IPS-11a (cell line): ENCODE data around the gene SNRPD1.
"Not testable (repeated sequence)": the region's sequence is repeated elsewhere in the genome, so short reads cannot be mapped to it uniquely, and the experiment has no call there.

Source experiments
- H3K4me3 ChIP-seq: one replicate; pipeline ENCODE4 v1.5.1; 2013; ENCODE audit warnings: low read depth, low read length, control low read depth

The SNRPD1 gene

DNA sequence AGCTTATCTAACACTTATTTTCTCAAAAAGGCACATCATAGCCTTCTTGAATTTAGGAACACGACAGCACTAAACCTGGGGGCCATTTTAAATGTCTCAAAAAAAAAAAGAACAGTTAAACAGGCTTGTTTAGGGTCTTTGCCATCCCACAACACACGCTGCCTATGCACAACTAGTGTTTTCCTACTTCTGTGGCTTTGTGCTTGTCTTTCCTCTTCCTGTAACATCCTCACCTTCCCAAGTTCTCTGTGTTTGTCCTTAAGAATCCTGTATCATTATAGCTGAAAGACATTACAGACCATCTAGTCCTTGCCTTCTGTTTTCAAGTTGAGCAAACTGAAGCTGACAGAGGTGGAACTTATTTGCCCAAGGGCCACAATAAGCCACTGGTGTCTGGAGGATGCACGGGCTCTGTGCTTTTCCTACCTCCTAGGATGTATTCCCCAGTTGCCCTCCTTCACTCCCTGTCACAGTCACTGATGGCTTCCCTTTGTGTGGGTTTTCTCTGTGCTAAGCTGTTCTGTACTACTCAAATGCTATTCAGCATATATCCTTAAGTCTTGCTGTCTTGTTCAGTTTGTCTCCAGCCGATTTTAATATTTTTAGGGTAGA lies 22.6 kb downstream of the SNRPD1 start:
- no peak overlapping the region for H3K4me3 ChIP-seq

DNA sequence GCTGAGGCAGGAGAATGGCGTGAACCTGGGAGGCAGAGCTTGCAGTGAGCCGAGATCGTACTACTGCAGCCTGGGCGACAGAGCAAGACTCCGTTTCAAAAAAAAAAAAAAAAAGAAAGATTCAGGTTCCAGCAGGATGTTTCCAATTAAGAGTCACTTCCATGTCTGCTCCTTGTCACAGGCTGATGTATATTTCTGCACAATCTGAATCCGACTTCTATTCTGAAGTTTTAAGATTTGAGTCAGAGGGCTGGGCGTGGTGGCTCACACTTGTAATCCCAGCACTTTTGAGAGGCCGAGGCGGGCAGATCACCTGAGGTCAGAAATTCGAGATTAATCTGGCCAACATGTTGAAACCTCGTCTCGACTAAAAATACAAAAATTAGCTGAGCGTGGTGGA lies 24.7 kb downstream of the SNRPD1 start:
- no peak overlapping the region for H3K4me3 ChIP-seq

DNA sequence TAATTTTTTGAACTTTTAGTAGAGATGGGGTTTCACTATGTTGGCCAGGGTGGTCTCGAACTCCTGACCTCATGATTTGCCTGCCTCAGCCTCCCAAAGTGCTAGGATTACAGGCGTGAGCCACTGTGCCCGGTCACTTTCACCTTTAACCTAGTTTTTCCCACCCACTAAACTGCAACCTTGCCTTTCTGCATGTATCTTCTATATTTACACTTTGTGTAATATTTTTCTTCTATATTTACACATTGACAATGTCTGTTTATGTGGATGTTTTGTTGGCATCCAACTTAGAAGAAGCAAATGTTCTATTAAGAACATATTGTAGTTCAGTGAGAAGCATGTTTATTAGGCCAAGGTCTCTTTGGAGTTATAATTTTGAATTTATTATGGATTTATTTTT lies 26.7 kb downstream of the SNRPD1 start:
- H3K4me3 ChIP-seq, result no peak overlapping the region

DNA sequence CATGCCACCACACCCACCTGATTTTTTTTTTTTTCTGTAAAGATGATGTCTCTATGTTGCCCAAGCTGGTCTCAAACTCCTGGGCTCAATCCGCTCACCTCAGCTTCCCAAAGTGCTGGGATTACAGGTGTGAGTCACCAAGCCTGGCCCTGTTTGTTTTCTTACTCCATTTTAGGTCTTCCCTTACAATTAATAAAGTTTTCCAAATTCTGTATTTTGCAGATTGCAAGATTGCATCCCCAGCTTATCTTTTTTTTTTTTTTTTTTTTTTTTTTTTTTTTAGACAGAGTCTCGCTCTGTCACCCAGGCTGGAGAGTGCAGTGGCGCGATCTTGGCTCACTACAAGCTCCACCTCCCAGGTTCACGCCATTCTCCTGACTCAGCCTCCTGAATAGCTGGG lies 28.3 kb downstream of the SNRPD1 start:
- H3K4me3 ChIP-seq, result not testable (repeated sequence)

DNA sequence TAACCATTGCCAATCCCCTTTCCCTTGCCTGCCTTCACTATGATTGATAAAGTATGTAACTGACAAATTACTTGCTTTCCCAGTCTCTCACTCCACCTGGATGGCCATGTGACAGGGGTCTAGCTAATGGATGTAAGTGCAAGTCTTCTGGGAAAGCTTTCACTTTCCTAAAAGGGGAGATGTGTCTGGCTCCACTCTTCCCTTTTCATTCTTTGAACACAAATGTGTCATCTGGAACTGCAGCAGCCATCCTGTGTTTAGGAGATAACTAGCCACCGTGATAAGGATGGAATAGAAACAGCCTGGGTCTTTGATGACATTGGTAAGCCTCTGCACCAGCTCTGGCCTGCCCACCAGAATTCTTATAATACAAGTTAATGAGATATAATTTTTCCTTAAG lies 38.2 kb downstream of the SNRPD1 start:
- H3K4me3 ChIP-seq, result no peak overlapping the region

DNA sequence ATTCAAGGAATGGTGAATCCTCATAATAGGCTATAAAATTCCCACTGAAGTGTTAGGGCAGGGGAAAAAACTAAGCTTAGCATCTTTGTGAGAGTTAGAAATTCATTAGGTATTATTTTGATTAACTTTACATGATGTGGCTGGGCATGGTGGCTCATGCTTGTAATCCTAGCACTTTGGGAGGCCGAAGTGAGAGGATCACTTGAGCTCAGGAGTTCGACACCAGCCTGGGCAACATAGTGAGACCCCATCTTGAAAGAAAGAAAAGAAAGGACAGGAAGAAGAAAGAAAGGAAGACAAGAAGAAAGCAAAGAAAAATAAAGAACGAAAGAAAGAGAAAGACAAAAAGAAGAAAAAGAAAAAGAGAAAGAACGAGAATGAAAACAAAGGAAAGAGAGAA lies 40.0 kb downstream of the SNRPD1 start:
- H3K4me3 ChIP-seq, result no peak overlapping the region

DNA sequence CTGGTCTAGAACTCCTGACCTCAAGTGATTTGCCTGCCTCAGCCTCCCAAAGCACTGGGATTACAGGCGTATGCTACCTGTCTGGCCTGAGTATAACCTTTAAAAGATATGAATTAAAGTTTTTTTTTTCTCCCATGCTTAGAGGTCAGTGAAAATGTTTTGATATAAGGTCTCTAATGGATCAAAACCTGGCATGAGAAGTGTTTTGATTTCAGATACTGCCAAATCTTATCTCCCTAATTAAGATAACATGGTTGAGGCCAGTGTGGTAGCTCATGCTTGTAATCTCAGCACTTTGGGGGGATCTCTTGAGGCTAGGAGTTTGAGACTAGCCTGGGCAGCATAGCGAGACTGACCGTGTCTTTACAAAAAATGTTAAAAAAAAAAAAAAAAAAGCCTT lies 41.2 kb downstream of the SNRPD1 start:
- H3K4me3 ChIP-seq, result no peak overlapping the region

DNA sequence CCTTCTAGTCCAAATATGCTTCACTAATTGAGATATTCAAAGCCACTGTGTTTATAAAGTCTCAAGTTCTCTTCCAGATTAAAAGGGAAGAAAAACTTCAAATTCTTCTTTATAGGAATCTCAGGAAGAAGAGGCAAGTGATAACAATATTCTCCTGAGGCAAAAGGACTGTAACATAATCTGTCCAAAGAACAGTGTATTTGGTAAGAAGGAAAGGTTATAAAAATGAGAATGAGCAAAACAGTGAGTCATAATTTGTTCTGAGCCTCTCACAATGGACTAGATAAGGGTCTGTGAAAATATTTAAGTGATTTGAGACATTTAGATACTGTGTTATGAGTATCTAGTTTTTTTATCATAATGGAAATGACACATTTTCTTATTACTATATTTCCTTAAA lies 44.3 kb downstream of the SNRPD1 start:
- H3K4me3 ChIP-seq, result no peak overlapping the region

DNA sequence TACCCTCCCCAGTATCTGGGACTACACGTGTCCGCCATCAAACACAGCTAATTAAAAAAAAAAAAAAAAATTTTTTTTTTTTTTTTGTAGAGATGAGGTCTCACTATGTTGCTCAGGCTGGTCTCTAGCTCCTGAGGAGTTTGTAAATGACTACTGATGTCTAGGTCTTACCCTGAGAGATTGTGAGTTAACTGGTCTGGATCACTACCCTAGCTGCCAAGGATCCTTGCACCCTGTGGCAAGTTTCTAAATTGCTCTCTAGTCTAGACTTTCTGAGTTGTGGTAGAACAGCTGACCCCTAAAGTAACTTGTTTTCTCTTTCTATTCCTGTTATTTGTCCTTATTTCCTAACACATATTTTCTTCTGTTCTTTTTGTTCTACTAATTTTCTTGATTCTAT lies 48.0 kb downstream of the SNRPD1 start:
- no peak overlapping the region for H3K4me3 ChIP-seq

DNA sequence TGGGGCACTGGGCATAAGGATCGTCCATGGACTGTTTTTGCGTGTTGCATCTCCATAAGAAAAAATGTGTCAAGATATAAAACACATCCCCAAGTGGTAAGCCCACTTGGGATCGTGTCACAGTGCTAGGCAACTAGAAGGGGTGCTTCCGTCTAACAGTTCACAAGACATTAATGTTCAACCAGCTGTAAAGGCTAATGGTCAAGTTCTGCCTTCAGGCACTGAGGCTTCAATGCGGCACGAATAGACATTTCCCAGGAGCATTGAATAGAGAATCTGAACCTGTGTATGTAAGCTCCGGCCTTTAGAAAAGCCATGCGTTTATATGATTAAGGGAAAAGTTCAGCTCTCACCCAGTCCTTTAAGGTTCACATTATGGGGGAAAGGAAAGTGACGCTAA lies 50.5 kb downstream of the SNRPD1 start:
- no peak overlapping the region for H3K4me3 ChIP-seq

DNA sequence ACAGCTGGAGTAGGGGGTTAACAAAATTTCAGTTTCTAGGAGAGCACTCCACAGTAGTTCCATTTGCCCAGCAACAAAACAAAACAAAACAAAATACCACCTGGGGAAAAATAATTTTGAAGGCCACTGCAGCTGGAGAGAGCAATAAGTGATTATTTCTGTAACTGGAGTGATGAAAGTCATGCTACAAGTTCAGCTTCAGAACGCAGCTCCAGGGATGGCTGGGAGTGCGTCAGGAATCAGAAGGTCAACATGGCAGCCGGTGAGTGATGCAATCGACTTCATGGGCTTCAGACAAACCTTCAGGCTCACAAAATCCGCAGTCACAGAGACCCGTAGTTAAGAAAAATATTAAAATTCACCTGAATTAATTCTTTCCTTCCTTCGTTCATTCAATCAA lies 51.5 kb downstream of the SNRPD1 start:
- H3K4me3 ChIP-seq, result no peak overlapping the region

DNA sequence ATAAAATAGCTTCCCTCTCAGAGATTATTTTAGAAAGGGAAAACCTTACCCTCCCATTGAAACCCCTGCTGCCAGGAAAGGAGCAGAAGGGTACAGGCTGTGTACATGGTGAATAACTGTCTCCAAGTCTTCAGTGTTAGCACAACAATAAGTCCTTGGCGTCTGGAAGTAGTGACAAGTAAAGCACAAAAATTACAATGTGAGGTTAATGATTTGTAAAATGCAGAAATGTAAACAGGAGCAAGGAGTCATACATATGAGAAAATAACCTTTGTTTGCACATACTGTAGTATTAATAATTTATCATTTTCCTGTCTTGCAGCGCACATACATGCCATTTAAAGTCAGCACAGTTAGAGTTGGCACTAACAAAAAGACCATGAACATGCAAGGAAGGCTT lies 52.0 kb downstream of the SNRPD1 start:
- H3K4me3 ChIP-seq, result no peak overlapping the region

DNA sequence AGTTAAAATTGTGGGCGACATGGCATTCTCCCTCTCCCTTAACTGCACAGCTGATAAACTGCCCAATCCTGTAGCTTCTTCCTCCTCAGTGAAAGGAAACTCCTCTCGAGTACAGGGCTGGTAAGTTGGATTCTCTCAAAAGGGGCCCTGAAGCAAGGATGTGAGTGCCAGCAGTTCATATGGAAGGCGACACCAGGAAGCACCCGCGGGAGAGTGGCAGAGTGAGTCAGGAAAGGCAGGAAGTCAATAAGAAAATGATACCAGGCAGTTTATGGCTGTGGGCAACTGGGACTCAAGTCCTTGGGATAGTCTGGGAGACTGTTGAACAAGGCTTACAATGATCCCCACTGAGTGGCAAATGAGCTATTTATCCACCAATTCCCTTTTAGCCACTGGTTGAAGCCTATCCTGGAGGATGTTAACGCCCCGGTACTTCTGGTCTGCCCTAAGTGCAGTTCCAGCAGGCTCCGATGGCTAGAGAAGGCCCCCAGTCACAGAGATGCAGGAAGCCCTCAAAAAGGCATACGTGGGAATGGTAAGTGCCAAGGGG lies 57.7 kb downstream of the SNRPD1 start:
- H3K4me3 ChIP-seq, result no peak overlapping the region

DNA sequence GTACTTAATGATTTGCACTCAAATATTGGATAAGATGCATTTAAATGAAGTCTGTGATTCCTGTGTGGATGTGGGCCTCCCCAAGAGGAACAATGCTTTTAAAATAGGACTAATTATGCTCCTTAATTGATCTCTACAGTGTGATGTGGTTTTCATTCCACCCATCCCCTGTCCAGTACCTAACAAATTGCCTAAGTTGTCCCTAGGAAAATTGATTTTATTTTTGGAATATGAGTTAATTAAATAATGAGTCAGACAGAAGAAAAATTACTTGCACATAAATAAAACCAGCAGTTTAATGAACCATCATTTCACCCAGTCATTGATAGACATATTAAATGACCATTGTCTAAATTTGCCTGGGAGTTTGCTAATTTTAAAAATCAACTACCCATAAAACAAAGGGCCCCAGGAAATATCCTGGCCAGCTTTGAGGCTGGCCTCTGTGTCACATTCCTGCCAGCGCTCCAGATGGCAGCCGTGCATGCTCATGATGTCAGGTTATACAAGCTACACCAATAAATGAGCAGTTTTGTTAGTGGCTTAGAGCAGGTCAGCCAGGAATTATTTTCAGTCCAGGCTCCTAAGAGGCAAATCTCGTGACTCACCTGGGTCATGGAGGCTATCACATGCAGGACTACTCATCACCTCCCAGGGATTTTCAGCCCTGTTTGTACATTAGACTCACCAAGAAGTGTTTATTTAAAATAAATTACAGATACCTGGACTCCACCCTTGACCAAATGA lies 60.6 kb downstream of the SNRPD1 start:
- no peak overlapping the region for H3K4me3 ChIP-seq

DNA sequence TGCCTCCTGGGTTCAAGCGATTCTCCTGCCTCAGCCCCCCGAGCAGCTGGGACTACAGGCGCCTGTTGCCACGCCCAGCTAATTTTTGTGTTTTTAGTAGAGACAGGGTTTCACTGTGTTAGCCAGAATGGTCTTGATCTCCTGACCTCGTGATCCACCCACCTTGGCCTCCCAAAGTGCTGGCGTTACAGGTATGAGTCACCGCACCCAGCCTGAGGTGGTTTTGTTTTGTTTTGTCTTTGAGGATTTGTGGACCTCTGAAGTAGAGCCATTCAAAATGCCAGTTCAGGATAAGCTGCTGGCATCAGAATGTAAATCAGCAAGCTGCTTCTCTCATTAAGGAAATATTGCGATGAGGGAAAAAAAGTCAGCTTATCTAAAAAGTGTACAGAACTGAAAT lies 63.2 kb downstream of the SNRPD1 start:
- H3K4me3 ChIP-seq, result not testable (repeated sequence)

DNA sequence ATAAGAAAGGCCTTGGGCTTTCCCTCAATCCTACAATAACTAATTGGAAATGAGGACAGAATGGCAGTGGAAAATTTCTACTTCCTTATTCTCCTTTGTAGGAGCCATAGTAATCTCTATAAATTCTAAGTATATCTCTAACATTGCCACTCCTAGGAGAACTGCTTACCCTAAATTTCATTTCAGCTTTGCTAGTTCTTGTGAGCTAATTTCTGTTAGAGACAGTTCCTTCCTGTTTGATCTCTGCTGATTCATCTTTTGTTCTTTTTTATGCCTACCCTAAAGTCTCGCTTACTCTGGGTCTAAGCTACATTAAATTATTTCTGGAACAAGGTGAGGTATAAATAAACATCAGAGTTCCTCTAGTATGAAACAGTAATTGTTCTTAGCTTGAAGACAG lies 66.7 kb downstream of the SNRPD1 start:
- no peak overlapping the region for H3K4me3 ChIP-seq

DNA sequence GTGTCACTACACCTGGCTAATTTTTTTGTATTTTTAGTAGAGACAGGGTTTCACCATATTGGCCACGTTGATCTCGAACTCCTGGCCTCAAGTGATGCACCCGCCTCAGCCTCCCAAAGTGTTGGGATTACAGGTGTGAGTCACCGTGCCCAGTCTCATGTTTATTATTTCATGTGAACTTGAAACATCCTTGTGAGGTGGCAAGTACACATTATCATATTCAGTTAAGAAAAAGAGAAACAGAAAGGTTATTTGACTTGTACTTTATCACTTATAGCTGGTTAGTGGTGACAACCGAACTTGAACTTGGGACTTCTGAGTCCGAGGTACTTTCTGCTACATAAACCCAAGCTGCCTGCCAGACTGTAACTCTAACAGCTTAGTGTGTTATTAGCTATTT lies 68.0 kb downstream of the SNRPD1 start:
- no peak overlapping the region for H3K4me3 ChIP-seq

DNA sequence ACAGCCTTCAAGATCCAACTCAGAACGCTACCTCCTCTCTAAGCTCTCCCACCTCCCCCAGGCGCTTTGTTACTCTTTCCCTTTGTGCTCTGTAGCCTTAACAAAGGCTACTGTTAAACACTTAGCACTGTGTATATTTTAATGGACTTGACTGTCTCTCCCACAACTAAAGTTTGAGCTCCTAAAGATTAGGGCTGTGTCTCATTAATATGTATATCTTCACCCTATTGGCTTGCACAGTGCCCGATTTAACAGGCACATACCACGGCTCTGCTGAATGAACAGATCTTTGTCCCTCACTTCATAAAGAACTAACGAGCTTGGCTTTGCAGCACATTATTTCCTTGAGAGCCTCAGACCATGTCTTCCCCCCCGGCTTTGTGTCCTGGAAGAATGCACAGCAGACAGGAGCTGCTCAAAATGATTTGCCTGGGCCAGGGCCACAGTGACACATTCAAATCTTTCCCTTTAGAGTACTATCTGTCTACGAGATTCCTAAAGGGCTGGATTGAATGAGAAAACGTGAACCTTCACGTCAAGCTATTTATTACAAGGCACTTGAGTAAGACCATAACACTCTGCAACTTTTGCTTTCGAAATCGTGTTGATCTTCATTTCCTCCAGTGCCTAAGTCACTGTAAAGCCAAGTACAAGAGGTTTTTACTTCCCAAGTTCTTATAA lies 70.4 kb downstream of the SNRPD1 start:
- no peak overlapping the region for H3K4me3 ChIP-seq
